ENCODE results near the gene FTSJ1.

Gene FTSJ1

GRCh38 chrX:48470110-48470832 is 5.7 kb upstream of the FTSJ1 start, which contains the start of gene SLC38A5:
Gene SLC38A5 (minus strand): TSS chrX:48470260. CDS start chrX:48467924, 2,336 bp downstream.
- no peak for DNase-seq (ENCODE audit: low read depth in 2 of 3, low spot score in 2 of 3)

- DNase-seq (ENCODE audit: low read depth in 2 of 3, low spot score in 2 of 3), result no peak
Observed at GRCh38 chrX:48470833-48471118, 5.2 kb upstream of the FTSJ1 start.

DNA sequence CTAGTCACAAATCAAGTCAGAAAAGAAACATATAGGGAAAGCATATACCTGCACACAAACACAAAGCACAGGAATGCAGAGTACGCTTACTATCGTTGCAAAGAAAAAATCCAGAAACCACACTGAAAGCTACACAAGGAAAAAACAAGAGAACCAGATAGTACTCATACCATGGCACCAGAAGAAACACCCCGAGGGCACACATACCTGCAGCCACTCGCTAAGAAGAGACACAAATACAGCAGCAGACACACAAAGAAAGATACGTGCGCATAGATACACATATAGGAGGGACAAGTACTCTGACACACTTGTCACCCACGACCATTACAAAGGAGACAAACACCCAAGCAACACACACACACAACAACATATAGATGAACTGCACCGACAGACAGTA is 4.5 kb upstream of the FTSJ1 start:
- no peak for DNase-seq (ENCODE audit: low read depth in 2 of 3, low spot score in 2 of 3)

- DNase-seq (ENCODE audit: low read depth in 2 of 3, low spot score in 2 of 3), result no peak
Observed at GRCh38 chrX:48472225-48472624, 3.8 kb upstream of the FTSJ1 start.

- no peak for DNase-seq (ENCODE audit: low read depth in 2 of 3, low spot score in 2 of 3)
Observed at GRCh38 chrX:48472851-48473703, 2.9 kb upstream of the FTSJ1 start.

DNA sequence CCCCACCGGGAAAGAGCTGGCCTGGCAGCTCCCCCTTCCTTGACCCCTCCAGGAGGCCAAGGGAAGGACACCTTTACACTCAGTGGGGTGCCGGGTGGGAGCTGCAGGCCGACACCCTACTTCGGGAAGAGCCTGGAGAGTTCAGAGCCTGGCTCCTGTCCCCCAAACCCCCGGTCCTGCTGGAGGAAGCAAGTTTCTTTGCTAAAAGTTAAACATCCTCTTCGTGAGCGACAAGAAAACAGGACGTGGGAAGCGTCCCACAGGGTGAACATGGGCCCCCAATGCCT is 2.4 kb upstream of the FTSJ1 start:
- no peak for DNase-seq (ENCODE audit: low read depth in 2 of 3, low spot score in 2 of 3)

DNA sequence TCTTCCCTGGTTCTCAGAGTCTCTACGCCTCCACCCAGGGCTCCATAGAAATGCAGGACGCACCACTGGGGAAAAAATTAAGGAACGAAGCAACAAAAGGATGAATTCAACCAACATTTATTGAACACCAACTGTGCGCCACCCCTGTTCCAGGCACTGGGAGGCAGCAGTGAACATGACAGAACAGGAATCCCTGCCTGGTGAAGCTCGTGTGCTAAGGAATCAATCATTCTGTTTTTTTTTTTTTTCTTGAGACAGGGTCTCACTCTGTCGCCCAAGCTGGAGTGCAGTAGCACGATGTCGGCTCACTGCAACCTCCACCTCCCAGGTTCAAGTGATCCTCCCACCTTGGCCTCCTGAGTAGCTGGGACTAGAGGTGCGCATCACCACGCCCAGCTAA is 1.9 kb upstream of the FTSJ1 start:
- no peak for DNase-seq (ENCODE audit: low read depth in 2 of 3, low spot score in 2 of 3)

GRCh38 chrX:48474581-48474980 is 1.4 kb upstream of the FTSJ1 start:
- no peak for DNase-seq (ENCODE audit: low read depth in 2 of 3, low spot score in 2 of 3)

DNA sequence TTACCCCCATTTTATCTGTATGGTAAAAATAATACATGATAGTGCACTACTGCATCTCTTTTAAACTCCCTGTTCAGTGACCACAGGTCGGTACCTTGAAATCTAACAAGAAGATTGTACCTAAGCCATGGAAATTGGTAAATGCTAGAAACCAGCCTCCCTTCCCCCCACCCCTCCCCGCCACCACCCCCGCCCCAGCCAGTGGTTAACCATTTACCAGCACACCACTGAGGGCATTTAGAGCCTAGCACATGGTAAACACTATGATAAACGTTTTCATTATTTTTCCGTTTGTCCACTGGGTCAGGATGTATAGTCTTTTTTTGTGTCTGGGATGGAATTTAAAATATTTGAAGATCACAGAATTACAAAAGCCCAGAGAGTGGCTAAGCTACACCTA is 703 bp upstream of the FTSJ1 start:
- no peak for DNase-seq (ENCODE audit: low read depth in 2 of 3, low spot score in 2 of 3)

- DNase-seq (ENCODE audit: low read depth in 2 of 3, low spot score in 2 of 3), result no peak
Observed at GRCh38 chrX:48476919-48477318, 920 bp downstream of the FTSJ1 start.

DNA sequence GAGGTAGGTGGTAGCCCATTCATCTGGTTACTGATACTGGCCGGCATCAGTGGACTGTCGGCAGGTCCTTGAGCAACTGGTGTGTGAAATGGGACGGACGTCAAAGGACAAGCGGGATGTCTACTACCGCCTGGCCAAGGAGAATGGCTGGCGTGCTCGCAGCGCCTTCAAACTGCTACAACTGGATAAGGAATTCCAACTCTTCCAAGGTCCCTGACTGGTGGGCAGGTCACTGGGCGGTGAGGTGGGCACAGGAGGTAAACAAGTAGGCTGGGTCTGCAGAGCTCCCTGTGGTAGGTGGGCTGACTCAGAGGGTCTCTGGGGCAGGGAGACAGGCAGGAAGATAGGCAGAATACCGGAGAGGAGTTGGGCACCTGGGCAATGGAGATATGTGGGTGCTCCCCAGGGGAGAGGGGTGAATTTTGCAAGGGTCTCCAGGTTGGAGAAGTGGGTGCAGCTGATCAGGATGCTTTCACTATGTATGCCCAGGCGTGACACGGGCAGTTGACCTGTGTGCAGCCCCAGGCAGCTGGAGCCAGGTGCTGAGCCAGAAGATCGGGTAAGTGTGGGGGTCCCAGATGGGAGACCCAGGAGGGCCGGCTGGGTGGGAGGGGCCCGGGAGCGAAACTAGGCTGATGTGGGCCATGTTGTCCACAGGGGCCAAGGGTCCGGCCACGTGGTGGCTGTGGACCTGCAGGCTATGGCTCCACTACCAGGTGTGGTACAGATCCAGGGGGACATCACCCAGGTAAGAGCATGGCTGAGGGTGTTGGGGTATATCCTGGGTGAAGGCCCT is 2.2 kb downstream of the FTSJ1 start:
- DNase-seq (ENCODE audit: low read depth in 2 of 3, low spot score in 2 of 3), result no peak

GRCh38 chrX:48478806-48479205 is 2.8 kb downstream of the FTSJ1 start:
- no peak for DNase-seq (ENCODE audit: low read depth in 2 of 3, low spot score in 2 of 3)

DNA sequence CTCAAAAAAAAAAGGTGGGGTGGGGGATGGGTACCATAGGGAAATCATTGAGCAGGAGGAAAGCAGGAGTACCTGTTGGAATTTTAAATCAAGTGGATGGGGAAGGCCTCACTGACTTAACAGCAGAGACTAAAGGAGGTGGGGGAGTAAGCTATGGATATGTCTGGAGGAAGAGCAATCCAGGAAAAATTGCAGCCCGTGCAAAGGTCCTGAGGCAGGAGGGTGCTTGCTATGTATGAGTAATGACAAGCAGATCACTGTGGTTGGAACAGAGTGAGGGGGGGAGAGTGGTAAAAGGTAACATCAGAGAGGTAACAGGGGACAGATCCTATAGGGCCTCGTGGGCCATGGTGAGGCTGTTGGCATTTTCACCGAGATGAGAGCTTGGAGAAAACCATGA is 4.1 kb downstream of the FTSJ1 start:
- no peak for DNase-seq (ENCODE audit: low read depth in 2 of 3, low spot score in 2 of 3)

DNA sequence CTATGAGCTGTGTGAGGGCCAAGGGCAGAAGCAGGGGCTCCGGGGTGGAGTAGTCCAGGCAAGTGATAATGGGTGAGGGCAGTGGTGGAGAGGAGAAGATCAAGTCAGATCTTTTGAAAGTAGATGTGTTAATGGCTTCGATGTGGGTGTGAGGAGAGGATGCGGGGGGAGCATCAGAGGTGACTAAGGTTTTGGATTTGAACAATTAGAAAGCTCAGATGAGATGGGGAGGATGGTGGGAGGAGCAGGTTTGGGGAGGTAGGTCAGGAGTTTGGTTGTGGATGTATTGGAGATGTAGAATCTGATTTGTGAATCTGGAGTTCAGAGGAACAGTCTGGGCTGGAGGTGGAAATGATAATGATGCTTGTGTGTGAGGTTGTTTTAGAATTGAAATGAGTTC is 4.6 kb downstream of the FTSJ1 start:
- DNase-seq (ENCODE audit: low read depth in 2 of 3, low spot score in 2 of 3), result no peak

- no peak for DNase-seq (ENCODE audit: low read depth in 2 of 3, low spot score in 2 of 3)
Observed at GRCh38 chrX:48482526-48482925, 6.5 kb downstream of the FTSJ1 start.

DNA sequence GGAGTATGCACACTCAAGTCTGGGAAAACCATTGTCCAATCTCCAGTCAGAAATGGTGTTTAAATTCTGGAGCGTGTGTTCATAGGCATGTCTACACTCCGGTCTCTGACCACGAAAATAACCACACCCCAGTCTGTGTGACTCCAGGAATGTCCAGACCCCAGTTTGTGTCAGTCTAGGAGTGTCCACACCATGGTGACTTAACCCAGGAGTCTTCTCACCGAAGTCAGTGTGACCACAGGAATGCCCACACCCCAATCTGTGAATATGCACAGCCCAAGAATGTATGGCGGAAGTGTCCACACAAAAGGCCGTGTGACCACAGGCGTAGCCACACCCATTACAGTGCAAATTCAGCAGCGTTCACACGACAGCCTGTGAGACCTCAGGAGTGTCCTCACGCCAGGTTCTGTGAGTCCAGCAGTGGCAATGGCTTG is 11.4 kb downstream of the FTSJ1 start:
- no peak for DNase-seq (ENCODE audit: low read depth in 2 of 3, low spot score in 2 of 3)

GRCh38 chrX:48488034-48488433 is 12.0 kb downstream of the FTSJ1 start:
- no peak for DNase-seq (ENCODE audit: low read depth in 2 of 3, low spot score in 2 of 3)

DNA sequence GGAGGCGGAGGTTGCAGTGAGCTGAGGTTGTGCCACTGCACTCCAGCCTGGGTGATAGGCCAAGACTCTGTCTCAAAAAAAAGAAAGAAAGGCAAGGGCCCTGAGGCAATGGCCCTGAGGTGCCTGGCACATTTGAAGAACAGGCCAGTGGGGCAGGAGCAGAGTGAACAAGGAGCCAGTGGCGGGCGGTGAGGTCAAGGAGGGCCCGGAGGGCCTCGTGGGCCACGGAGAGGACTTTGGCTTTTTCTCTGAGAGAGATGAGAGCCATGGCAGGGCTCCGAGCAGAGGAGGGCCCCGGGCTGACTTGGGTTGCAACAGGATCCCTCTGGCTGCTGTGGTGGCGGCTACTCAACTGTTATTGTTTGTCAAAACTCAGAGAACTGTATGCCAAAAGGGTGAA is 13.3 kb downstream of the FTSJ1 start:
- DNase-seq (ENCODE audit: low read depth in 2 of 3, low spot score in 2 of 3), result no peak

GRCh38 chrX:48489892-48490291 is 13.9 kb downstream of the FTSJ1 start:
- DNase-seq (ENCODE audit: low read depth in 2 of 3, low spot score in 2 of 3), result no peak

GRCh38 chrX:48490661-48491060 is 14.7 kb downstream of the FTSJ1 start:
- no peak for DNase-seq (ENCODE audit: low read depth in 2 of 3, low spot score in 2 of 3)

GRCh38 chrX:48491809-48492208 is 15.8 kb downstream of the FTSJ1 start:
- DNase-seq (ENCODE audit: low read depth in 2 of 3, low spot score in 2 of 3), result no peak

DNA sequence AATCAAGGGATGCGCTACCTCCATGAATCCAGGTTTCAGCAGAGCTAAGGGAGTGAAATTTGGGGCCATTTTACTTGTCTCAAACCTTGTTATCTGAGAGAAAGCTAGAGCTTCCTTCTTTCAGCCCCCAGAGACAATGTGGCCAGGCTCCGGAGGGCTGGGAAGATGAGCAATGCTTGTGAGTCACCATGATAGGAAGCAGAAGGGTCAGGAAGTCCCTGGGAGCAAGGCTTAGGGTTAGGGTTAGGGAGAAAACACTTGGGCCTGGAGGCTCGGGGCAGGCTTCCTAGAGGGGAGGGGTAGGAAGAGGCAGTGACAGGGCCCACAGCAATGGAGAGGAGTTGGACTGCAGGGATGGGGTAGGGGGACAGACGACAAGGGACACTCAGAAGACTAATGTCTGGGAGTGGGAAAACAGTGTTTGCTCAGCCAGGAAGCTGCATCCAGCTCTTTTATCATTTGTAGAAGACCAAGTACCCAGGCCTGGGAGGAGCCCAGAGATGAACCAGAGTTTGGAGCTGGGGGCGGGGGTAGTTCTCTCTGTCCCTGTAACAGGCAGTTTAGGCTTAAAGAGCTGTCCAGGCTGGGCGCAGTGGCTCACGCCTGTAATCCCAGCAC is 16.4 kb downstream of the FTSJ1 start:
- DNase-seq (ENCODE audit: low read depth in 2 of 3, low spot score in 2 of 3), result no peak
